Measurements from ENCODE around the gene MIEN1.

MIEN1 gene

GRCh38 chr17:39761861-39762496 is 31.6 kb upstream of the MIEN1 start:
- H3K36me3 ChIP-seq (ENCODE audit: insufficient read depth, low read length) = no peaks in the 10 kb centered on the region
- no peaks in the 10 kb centered on the region; the same call in 1 of the 2 replicates for H3K4me1 ChIP-seq (ENCODE audit: insufficient read depth, low read length)
- no peaks in the 10 kb centered on the region for H3K9me3 ChIP-seq (ENCODE audit: control insufficient read depth, insufficient read depth, low read length)
- H3K9ac ChIP-seq (ENCODE audit: low read depth, low read length) = no peak overlapping the region

- H3K9me3 ChIP-seq (ENCODE audit: control insufficient read depth, insufficient read depth, low read length) = no peaks in the 10 kb centered on the region
- peaks cover 16% of the 10 kb centered on the region for H3K4me1 ChIP-seq (ENCODE audit: insufficient read depth, low read length)
- H3K9ac ChIP-seq (ENCODE audit: low read depth, low read length) = no peak overlapping the region
- H3K36me3 ChIP-seq (ENCODE audit: insufficient read depth, low read length) = no peaks in the 10 kb centered on the region
Observed at GRCh38 chr17:39759204-39759603, 28.9 kb upstream of the MIEN1 start.

GRCh38 chr17:39757931-39758873 is 27.9 kb upstream of the MIEN1 start:
- Histone ChIP-seq H3K4me1 (ENCODE audit: insufficient read depth, low read length) (peaks cover 16% of the 10 kb centered on the region), H3K9me3 (ENCODE audit: control insufficient read depth, insufficient read depth, low read length) (no peaks in the 10 kb centered on the region), H3K36me3 (ENCODE audit: insufficient read depth, low read length) (no peaks in the 10 kb centered on the region), H3K9ac (ENCODE audit: low read depth, low read length) (no peak overlapping the region)

DNA sequence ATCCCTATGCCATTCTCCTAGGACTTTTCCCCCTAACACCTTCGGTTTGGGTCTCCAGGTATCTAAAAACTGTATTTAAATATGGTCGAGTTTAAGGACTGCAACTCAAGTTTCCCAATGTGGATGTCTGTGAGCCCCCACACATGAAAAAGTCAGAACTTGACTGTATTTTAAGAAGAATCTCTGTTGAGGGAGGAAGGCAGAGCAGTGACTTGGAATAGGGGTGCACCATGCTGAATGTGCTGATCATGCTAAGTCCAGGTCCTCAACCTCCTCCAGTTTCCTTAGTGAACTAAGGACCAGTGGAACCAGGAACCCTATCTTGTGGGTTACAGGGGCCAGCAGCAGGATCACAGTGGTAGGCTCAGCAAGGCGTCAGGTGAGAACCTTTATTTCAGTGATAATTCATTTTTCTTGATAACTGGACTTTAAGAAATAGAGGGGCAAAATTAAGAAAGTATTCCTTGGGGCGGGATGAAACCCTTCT is 26.9 kb upstream of the MIEN1 start:
- H3K9ac ChIP-seq (ENCODE audit: low read depth, low read length) = no peak overlapping the region
- H3K9me3 ChIP-seq (ENCODE audit: control insufficient read depth, insufficient read depth, low read length) = no peaks in the 10 kb centered on the region
- peaks cover 22% of the 10 kb centered on the region for H3K4me1 ChIP-seq (ENCODE audit: insufficient read depth, low read length)
- H3K36me3 ChIP-seq (ENCODE audit: insufficient read depth, low read length) = no peaks in the 10 kb centered on the region

GRCh38 chr17:39756380-39757079 is 26.2 kb upstream of the MIEN1 start:
- no peaks in the 10 kb centered on the region for H3K36me3 ChIP-seq (ENCODE audit: insufficient read depth, low read length)
- no peaks in the 10 kb centered on the region for H3K9me3 ChIP-seq (ENCODE audit: control insufficient read depth, insufficient read depth, low read length)
- no peak overlapping the region; the same call in 1 of the 2 replicates for H3K9ac ChIP-seq (ENCODE audit: low read depth, low read length)
- peaks cover 29% of the 10 kb centered on the region for H3K4me1 ChIP-seq (ENCODE audit: insufficient read depth, low read length)

- H3K36me3 ChIP-seq (ENCODE audit: insufficient read depth, low read length) = no peaks in the 10 kb centered on the region
- no peaks in the 10 kb centered on the region for H3K9me3 ChIP-seq (ENCODE audit: control insufficient read depth, insufficient read depth, low read length)
- H3K9ac ChIP-seq (ENCODE audit: low read depth, low read length) = no peak overlapping the region; the same call in 1 of the 2 replicates
- H3K4me1 ChIP-seq (ENCODE audit: insufficient read depth, low read length) = peaks cover 34% of the 10 kb centered on the region
Observed at GRCh38 chr17:39755554-39756379, 25.4 kb upstream of the MIEN1 start.

DNA sequence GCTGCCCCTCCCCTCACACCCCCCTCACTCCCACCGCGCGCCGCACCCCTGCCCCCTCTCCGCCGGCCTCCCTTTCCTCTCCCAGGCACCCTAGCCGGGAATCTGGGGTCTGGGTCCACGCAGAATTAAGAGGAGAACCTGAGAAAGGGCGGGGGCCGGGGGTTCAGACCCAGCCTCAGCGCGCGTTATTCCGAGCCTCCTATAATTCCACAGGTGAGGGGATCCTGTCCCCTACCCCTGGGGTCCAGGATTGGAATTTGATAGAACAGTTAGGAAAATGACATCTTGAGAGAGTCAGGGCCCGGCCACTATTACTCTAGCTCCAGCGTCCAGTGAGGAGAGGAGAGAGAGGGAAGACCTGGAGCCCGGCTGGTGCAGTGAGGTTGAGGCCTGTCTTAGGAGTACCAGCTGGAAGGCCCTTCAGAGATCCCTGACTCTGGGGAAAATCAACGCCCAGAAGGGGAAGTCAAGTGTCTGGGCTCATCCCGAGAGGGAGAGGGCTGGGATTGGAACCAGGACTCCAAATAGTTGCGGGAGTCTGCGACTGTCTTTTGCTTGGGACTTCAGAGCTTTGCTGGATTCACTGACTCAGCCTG is 24.7 kb upstream of the MIEN1 start:
- Histone ChIP-seq H3K4me1 (ENCODE audit: insufficient read depth, low read length) (peaks cover 41% of the 10 kb centered on the region), H3K9me3 (ENCODE audit: control insufficient read depth, insufficient read depth, low read length) (no peaks in the 10 kb centered on the region), H3K9ac (ENCODE audit: low read depth, low read length) (peak overlapping the region; percentile 77; the same call in 1 of the 2 replicates), H3K36me3 (ENCODE audit: insufficient read depth, low read length) (no peaks in the 10 kb centered on the region)

DNA sequence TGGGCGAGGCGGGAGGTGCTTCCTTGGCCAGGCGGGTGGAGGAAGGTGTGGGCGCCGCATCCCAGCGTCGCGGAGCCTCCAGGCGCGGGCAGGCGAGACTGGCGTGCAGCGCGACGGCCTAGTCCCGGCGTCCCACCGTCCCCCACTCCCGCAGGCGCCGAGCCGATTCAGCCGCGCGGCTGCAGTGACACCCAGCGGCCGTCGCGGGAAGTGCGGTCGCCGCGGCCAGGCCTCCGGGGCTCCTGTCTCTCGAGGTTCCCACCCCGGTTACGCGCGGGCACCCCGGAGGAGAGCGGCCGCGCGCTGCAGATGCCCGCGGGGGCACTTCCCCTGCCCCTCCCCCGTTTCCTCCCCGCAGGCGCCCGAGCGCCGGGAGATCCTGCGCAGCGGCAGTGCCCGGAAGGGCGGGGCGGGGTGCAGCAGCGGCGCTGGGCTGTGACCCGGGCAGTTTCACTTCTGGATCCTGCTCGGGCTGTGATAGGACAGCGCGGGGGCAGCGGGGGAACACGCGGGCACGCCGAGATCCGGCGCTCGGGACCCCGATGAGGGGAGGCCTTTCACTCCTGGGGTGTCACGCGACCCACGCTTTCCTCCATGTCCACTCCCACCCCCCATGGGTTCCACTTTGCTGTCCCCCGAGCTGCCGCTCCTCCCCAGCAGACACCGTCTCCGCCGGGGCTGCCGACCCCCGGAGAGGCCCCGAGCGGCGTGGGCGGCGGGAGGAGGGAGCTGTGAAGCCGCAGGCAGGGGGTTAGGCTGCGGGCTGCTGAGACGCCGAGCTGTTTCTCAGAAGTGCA is 24.0 kb upstream of the MIEN1 start:
- peaks cover 46% of the 10 kb centered on the region for H3K4me1 ChIP-seq (ENCODE audit: insufficient read depth, low read length)
- no peaks in the 10 kb centered on the region for H3K36me3 ChIP-seq (ENCODE audit: insufficient read depth, low read length)
- H3K9ac ChIP-seq (ENCODE audit: low read depth, low read length) = peak overlapping the region; percentile 77
- no peaks in the 10 kb centered on the region for H3K9me3 ChIP-seq (ENCODE audit: control insufficient read depth, insufficient read depth, low read length)

GRCh38 chr17:39753514-39754160 is 23.3 kb upstream of the MIEN1 start:
- H3K4me1 ChIP-seq (ENCODE audit: insufficient read depth, low read length) = peaks cover 46% of the 10 kb centered on the region
- no peaks in the 10 kb centered on the region for H3K36me3 ChIP-seq (ENCODE audit: insufficient read depth, low read length)
- peak overlapping the region; percentile 77 for H3K9ac ChIP-seq (ENCODE audit: low read depth, low read length)
- no peaks in the 10 kb centered on the region for H3K9me3 ChIP-seq (ENCODE audit: control insufficient read depth, insufficient read depth, low read length)

DNA sequence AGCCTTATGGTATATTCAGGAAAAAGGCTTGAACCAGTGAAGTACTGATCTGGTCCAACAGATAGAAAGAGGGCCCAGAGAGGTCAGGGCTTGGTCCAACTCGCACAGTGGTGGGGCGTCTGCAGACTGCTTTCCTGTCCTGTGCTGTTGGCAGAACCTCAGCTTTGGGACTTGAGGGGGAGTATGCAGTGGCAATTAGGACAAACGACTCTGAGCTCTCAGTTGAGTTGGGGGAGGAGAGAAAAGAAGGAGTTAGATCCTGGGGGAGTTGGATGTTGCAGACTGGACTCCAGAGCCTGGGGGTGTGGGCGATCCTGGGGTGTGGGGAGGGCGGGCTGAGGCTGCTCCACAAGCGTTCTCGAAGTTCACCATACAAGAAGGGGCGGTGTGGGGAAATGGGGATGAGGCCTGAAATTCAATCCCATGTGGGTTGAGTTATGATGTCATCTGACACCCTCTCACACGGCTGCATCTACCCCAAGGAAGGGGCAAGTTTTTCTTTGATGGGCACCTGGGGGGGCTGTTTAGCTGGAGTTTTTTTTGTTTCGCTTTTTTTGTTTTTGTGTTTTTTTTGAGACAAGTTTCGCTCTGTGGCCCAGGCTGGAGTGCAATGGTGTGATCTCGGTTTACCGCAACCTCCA is 22.0 kb upstream of the MIEN1 start:
- H3K9ac ChIP-seq (ENCODE audit: low read depth, low read length) = no peak overlapping the region
- no peaks in the 10 kb centered on the region for H3K36me3 ChIP-seq (ENCODE audit: insufficient read depth, low read length)
- H3K9me3 ChIP-seq (ENCODE audit: control insufficient read depth, insufficient read depth, low read length) = no peaks in the 10 kb centered on the region
- peaks cover 46% of the 10 kb centered on the region for H3K4me1 ChIP-seq (ENCODE audit: insufficient read depth, low read length)

DNA sequence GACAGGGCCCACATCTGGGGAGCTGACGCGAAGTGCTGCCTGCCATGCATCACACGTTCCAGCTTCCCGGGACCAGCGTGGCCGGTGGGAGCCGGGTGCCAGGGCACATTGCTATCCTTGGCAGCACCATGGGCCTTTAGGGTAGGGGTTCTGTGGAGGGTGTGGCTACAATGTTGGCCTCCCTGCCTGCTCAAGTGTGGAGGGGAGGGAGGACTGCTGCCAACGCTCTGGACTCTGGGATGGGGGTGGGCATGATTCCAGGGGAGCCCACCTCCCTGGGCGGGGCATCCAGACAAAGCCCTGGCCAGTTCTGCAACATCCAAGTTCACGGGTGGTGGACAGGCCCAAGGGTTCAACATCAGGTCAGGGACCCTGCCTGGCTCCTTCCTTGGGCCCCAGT is 21.3 kb upstream of the MIEN1 start:
- Histone ChIP-seq H3K36me3 (ENCODE audit: insufficient read depth, low read length) (no peaks in the 10 kb centered on the region), H3K9me3 (ENCODE audit: control insufficient read depth, insufficient read depth, low read length) (no peaks in the 10 kb centered on the region), H3K9ac (ENCODE audit: low read depth, low read length) (no peak overlapping the region), H3K4me1 (ENCODE audit: insufficient read depth, low read length) (peaks cover 46% of the 10 kb centered on the region)

GRCh38 chr17:39751016-39751543 is 20.7 kb upstream of the MIEN1 start:
- no peaks in the 10 kb centered on the region for H3K36me3 ChIP-seq (ENCODE audit: insufficient read depth, low read length)
- no peak overlapping the region for H3K9ac ChIP-seq (ENCODE audit: low read depth, low read length)
- no peaks in the 10 kb centered on the region for H3K9me3 ChIP-seq (ENCODE audit: control insufficient read depth, insufficient read depth, low read length)
- peaks cover 42% of the 10 kb centered on the region for H3K4me1 ChIP-seq (ENCODE audit: insufficient read depth, low read length)

All from ES-I3 (cell line).